HEK293T (cell line): ENCODE measurements around the gene KCNQ1.

ENCODE experiments used
- CTCF ChIA-PET: fragments of 350-600 bp; formaldehyde crosslinking; extraction: SDS; loops from one replicate; lab custom pipeline; 2021; ENCODE audit warnings: antibody characterized with exemption, inconsistent platforms; lab: Yijun Ruan, JAX
- POLR2A ChIA-PET: fragments of 350-600 bp; formaldehyde crosslinking; extraction: SDS; loops from one replicate; lab custom pipeline; 2020; ENCODE audit warnings: antibody characterized with exemption, inconsistent platforms; lab: Yijun Ruan, JAX
- DNase-seq: peaks from one replicate; pipeline ENCODE4 v3.0.0; 2012; ENCODE audit warnings: mixed read lengths; ENCODE audit errors: extremely low spot score
- ARNT ChIP-seq: fragments of 450-650 bp; IDR thresholded peaks from 2 replicates; pipeline ENCODE4 v1.6.1; 2017; ENCODE audit warnings: mild to moderate bottlenecking
- BHLHE40 ChIP-seq: fragments of 450-650 bp; IDR thresholded peaks from 2 replicates; pipeline ENCODE4 v1.6.1; 2016; ENCODE audit warnings: mild to moderate bottlenecking, moderate library complexity, borderline replicate concordance
- CTBP1 ChIP-seq: fragments of 450-650 bp; IDR thresholded peaks from 2 replicates; pipeline ENCODE4 v1.6.1; 2016; ENCODE audit warnings: borderline replicate concordance
- ELF4 ChIP-seq: fragments of 450-650 bp; IDR thresholded peaks from 2 replicates; pipeline ENCODE4 v1.6.1; 2017; ENCODE audit warnings: antibody characterized with exemption
- FOXA1 ChIP-seq: fragments of 450-650 bp; IDR thresholded peaks from 2 replicates; pipeline ENCODE4 v1.6.1; 2016; ENCODE audit warnings: mild to moderate bottlenecking
- FOXK2 ChIP-seq: fragments of 450-650 bp; IDR thresholded peaks from 2 replicates; pipeline ENCODE4 v1.6.1; 2016; ENCODE audit warnings: mild to moderate bottlenecking
- FOXM1 ChIP-seq: fragments of 450-650 bp; IDR thresholded peaks from 2 replicates; pipeline ENCODE4 v1.6.1; 2017; ENCODE audit warnings: mild to moderate bottlenecking, borderline replicate concordance
- HDGF ChIP-seq: fragments of 450-650 bp; IDR thresholded peaks from 2 replicates; pipeline ENCODE4 v1.6.1; 2017; ENCODE audit warnings: antibody characterized with exemption, borderline replicate concordance
- L3MBTL2 ChIP-seq: fragments of 450-650 bp; conservative IDR thresholded peaks from 2 replicates; pipeline ENCODE4 v1.6.1; 2016; ENCODE audit warnings: mild to moderate bottlenecking
- LEF1 ChIP-seq: fragments of 450-650 bp; IDR thresholded peaks from 2 replicates; pipeline ENCODE4 v1.6.1; 2017; ENCODE audit warnings: mild to moderate bottlenecking, borderline replicate concordance
- NFRKB ChIP-seq: fragments of 450-650 bp; IDR thresholded peaks from 2 replicates; pipeline ENCODE4 v1.6.1; 2016; ENCODE audit warnings: mild to moderate bottlenecking, moderate library complexity
- PKNOX1 ChIP-seq: fragments of 450-650 bp; IDR thresholded peaks from 2 replicates; pipeline ENCODE4 v1.6.1; 2016
- SP1 ChIP-seq: fragments of 450-650 bp; IDR thresholded peaks from 2 replicates; pipeline ENCODE4 v1.6.1; 2017
- SUZ12 ChIP-seq: fragments of 450-650 bp; IDR thresholded peaks from 2 replicates; pipeline ENCODE4 v1.6.1; 2016; ENCODE audit warnings: mild to moderate bottlenecking
- TARDBP ChIP-seq: fragments of 450-650 bp; IDR thresholded peaks from 2 replicates; pipeline ENCODE4 v1.6.1; 2016
- ZNF384 ChIP-seq: fragments of 450-650 bp; IDR thresholded peaks from 2 replicates; pipeline ENCODE4 v1.6.1; 2016

KCNQ1 gene

GRCh38 chr11:2480874-2481220 is 36.0 kb downstream of the KCNQ1 start:
- ChIA-PET CTCF (no interaction called here), POLR2A (no interaction called here)
- TF ChIP-seq LEF1, result no peak
- no peak for TF ChIP-seq BHLHE40
- TF ChIP-seq FOXA1, result no peak
- TF ChIP-seq HDGF, result no peak
- no peak for TF ChIP-seq ARNT
- TF ChIP-seq ELF4, result no peak
- no peak for TF ChIP-seq SUZ12
- no peak for TF ChIP-seq CTBP1
- TF ChIP-seq TARDBP, result no peak
- no peak for DNase-seq

- TF ChIP-seq FOXA1 (no peak), HDGF (no peak), PKNOX1 (no peak), LEF1 (no peak), ARNT (no peak), CTBP1 (no peak)
- ChIA-PET CTCF (no interaction called here), POLR2A (no interaction called here)
- no peak for DNase-seq
Observed at GRCh38 chr11:2481253-2481652, 36.4 kb downstream of the KCNQ1 start.

GRCh38 chr11:2482204-2482603 is 37.4 kb downstream of the KCNQ1 start:
- ChIA-PET CTCF (no interaction called here), POLR2A (no interaction called here)
- TF ChIP-seq ZNF384 (no peak), BHLHE40 (no peak), ARNT (no peak), ELF4 (no peak), SUZ12 (no peak)
- DNase-seq, result no peak

- POLR2A ChIA-PET, result no interaction called here
- DNase-seq, result peak; percentile 1
- CTCF ChIA-PET, result no interaction called here
- TF ChIP-seq FOXA1, result no peak
- no peak for TF ChIP-seq PKNOX1
- TF ChIP-seq LEF1, result no peak
- TF ChIP-seq L3MBTL2, result no peak
- no peak for TF ChIP-seq ZNF384
- TF ChIP-seq ELF4, result no peak
Observed at GRCh38 chr11:2482745-2483144, 37.9 kb downstream of the KCNQ1 start.

GRCh38 chr11:2483426-2483825 is 38.6 kb downstream of the KCNQ1 start:
- ChIA-PET POLR2A (no interaction called here), CTCF (no interaction called here)
- peak; percentile 5 for DNase-seq
- TF ChIP-seq FOXM1 (no peak), BHLHE40 (no peak), FOXK2 (no peak), SUZ12 (no peak), TARDBP (no peak), ZNF384 (no peak), FOXA1 (no peak), PKNOX1 (no peak), HDGF (no peak), ARNT (no peak), L3MBTL2 (no peak), ELF4 (no peak), SP1 (no peak), NFRKB (no peak)

- POLR2A ChIA-PET, result no interaction called here
- DNase-seq, result no peak
- TF ChIP-seq L3MBTL2 (no peak), HDGF (no peak), PKNOX1 (no peak), ARNT (no peak), BHLHE40 (no peak), CTBP1 (no peak), LEF1 (no peak), ZNF384 (no peak), NFRKB (no peak), FOXA1 (no peak), FOXK2 (no peak), ELF4 (no peak), FOXM1 (no peak)
- CTCF ChIA-PET, result no interaction called here
Observed at GRCh38 chr11:2484576-2485125, 39.8 kb downstream of the KCNQ1 start.
